Neuronal stem cell (in vitro differentiated cells): ENCODE data around the gene PDCD11.

Experiments
- DNase-seq: peaks from one replicate; pipeline ENCODE4 v3.0.0-alpha.2; 2013; ENCODE audit warnings: low spot score
- H2AFZ ChIP-seq: one replicate; pipeline ENCODE4 v1.6.1; 2013; ENCODE audit warnings: mild to moderate bottlenecking, low read length, inconsistent platforms
- H2AK5ac ChIP-seq: 2 replicates; pipeline ENCODE4 v1.6.1; 2013; ENCODE audit warnings: low read depth, mild to moderate bottlenecking, inconsistent platforms, low read length, moderate library complexity, mixed read lengths
- H2BK120ac ChIP-seq: 2 replicates; pipeline ENCODE4 v1.6.1; 2013; ENCODE audit warnings: low read depth, mild to moderate bottlenecking, inconsistent platforms, low read length, moderate library complexity, mixed read lengths
- H2BK12ac ChIP-seq: one replicate; pipeline ENCODE4 v1.6.1; 2013; ENCODE audit warnings: low read length, inconsistent platforms
- H2BK15ac ChIP-seq: 2 replicates; pipeline ENCODE4 v1.6.1; 2013; ENCODE audit warnings: mild to moderate bottlenecking, low read length, inconsistent platforms, mixed read lengths
- H2BK5ac ChIP-seq: one replicate; pipeline ENCODE4 v1.6.1; 2013; ENCODE audit warnings: inconsistent platforms, mild to moderate bottlenecking, low read length, moderate library complexity
- H3K14ac ChIP-seq: one replicate; pipeline ENCODE4 v1.6.1; 2013; ENCODE audit warnings: low read length, inconsistent platforms
- H3K18ac ChIP-seq: 2 replicates; pipeline ENCODE4 v1.6.1; 2013; ENCODE audit warnings: low read length, inconsistent platforms
- H3K23ac ChIP-seq: 2 replicates; pipeline ENCODE4 v1.6.1; 2013; ENCODE audit warnings: low read depth, mild to moderate bottlenecking, mixed read lengths, low read length, inconsistent platforms; ENCODE audit not compliant: poor library complexity
- H3K27ac ChIP-seq: replicated peaks from 3 replicates; pipeline ENCODE4 v1.5.1; 2013; ENCODE audit warnings: low read length, inconsistent platforms
- H3K27me3 ChIP-seq, 3 experiments: 2 replicates each; pipeline ENCODE4 v1.6.1; 2013; ENCODE audit warnings: low read length in 3 of 3, mild to moderate bottlenecking in 2 of 3, inconsistent platforms in 1 of 3, low read depth in 1 of 3, mixed read lengths in 1 of 3, moderate library complexity in 1 of 3; ENCODE audit not compliant: control insufficient read depth in 3 of 3, insufficient read depth in 3 of 3
- H3K36me3 ChIP-seq, 2 donors: replicated peaks in 1 of 2; 2 replicates each; pipeline ENCODE4 v1.6.1; 2013; ENCODE audit warnings: low read length in 2 of 2; ENCODE audit not compliant: control insufficient read depth in 2 of 2, insufficient read depth in 2 of 2
- H3K4ac ChIP-seq: 2 replicates; pipeline ENCODE4 v1.6.1; 2013; ENCODE audit warnings: inconsistent platforms, mild to moderate bottlenecking, low read length, moderate library complexity
- H3K4me1 ChIP-seq, 2 donors: 1 replicate in 1 of 2; 2 replicates in 1 of 2; pipeline ENCODE4 v1.6.1; 2013; ENCODE audit warnings: low read length in 2 of 2, low read depth in 1 of 2; ENCODE audit not compliant: control insufficient read depth in 2 of 2, insufficient read depth in 1 of 2
- H3K4me2 ChIP-seq: one replicate; pipeline ENCODE4 v1.6.1; 2013; ENCODE audit warnings: mild to moderate bottlenecking, low read length, inconsistent platforms; ENCODE audit not compliant: insufficient read depth, poor library complexity, severe bottlenecking
- H3K4me3 ChIP-seq, 2 donors: 2 replicates each; pipeline ENCODE4 v1.5.1; 2013; ENCODE audit warnings: low read length in 2 of 2, mild to moderate bottlenecking in 2 of 2, inconsistent platforms in 1 of 2, moderate library complexity in 1 of 2
- H3K79me1 ChIP-seq: one replicate; pipeline ENCODE4 v1.6.1; 2013; ENCODE audit warnings: low read depth, mild to moderate bottlenecking, inconsistent platforms, low read length, moderate library complexity
- H3K9ac ChIP-seq: one replicate; pipeline ENCODE4 v1.6.1; 2013; ENCODE audit warnings: mild to moderate bottlenecking, low read depth, low read length, inconsistent platforms; ENCODE audit not compliant: poor library complexity
- H3K9me3 ChIP-seq, 2 donors: replicated peaks in 1 of 2; 2 replicates each; pipeline versions ENCODE3 to v1.6.1; 2013; ENCODE audit warnings: low read length in 2 of 2, mild to moderate bottlenecking in 2 of 2, inconsistent platforms in 1 of 2, low read depth in 1 of 2, mixed read lengths in 1 of 2, moderate library complexity in 1 of 2; ENCODE audit not compliant: control insufficient read depth in 2 of 2, insufficient read depth in 1 of 2
- H4K8ac ChIP-seq: one replicate; pipeline ENCODE4 v1.6.1; 2013; ENCODE audit warnings: low read depth, mild to moderate bottlenecking, inconsistent platforms, low read length, moderate library complexity
- H4K91ac ChIP-seq: one replicate; pipeline ENCODE4 v1.6.1; 2013; ENCODE audit warnings: low read length, low read depth, mild to moderate bottlenecking, inconsistent platforms; ENCODE audit not compliant: poor library complexity
- WGBS, 2 donors: extraction: QIAGEN DNeasy Blood & Tissue Kit; methylation state at CpG; one replicate each; pipeline ENCODE4 v1.1.7; 2013; ENCODE audit warnings: missing lambda C conversion rate in 2 of 2, mixed read lengths in 1 of 2; ENCODE audit not compliant: insufficient read length in 2 of 2, insufficient replicate concordance in 1 of 2; ENCODE audit errors: extremely low coverage in 2 of 2; 5-methylcytosine and 5-hydroxymethylcytosine counted together

Gene PDCD11

GRCh38 chr10:103444478-103444877 is 48.1 kb downstream of the PDCD11 start:
- H3K27ac ChIP-seq = no peak overlapping the region
- H3K36me3 ChIP-seq = peaks cover 58 to 93% of the 10 kb centered on the region in 2 donors
- H3K4me2 ChIP-seq = no peak overlapping the region

DNA sequence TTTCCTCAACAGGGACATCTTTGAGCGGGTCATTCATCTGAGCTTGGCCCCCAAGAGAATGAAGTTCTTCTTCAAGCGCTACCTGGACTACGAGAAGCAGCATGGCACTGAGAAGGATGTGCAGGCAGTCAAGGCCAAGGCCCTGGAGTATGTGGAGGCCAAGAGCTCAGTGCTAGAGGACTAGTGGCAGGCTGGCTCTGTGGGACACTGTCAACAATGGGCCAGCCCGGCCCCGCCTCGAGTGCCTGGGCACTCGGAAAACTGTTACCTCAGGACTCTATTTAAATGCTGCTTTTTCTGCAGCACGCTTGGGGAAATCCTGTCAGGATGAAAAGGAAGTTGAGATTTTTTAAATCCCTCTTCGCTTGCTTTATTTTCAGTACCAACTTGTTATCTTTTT is 48.9 kb downstream of the PDCD11 start:
- H3K9ac ChIP-seq = no peak overlapping the region
- H2BK5ac ChIP-seq = no peak overlapping the region
- no peak overlapping the region for H3K4me3 ChIP-seq
- no peak overlapping the region for H3K18ac ChIP-seq
- H3K23ac ChIP-seq = no peak overlapping the region
- no peaks in the 10 kb centered on the region for H3K79me1 ChIP-seq
- no peak overlapping the region for H2BK120ac ChIP-seq
- DNase-seq = no peak
- H3K36me3 ChIP-seq = peaks cover 61 to 93% of the 10 kb centered on the region in 2 donors
- no peak overlapping the region for H4K8ac ChIP-seq
- no peaks in the 10 kb centered on the region for H3K27me3 ChIP-seq
- H3K27ac ChIP-seq = no peak overlapping the region
- H2BK15ac ChIP-seq = no peak overlapping the region
- no peak overlapping the region for H2AFZ ChIP-seq
- H3K9me3 ChIP-seq = no peaks in the 10 kb centered on the region
- H3K4me1 ChIP-seq = no peaks in the 10 kb centered on the region
- no peak overlapping the region for H2BK12ac ChIP-seq
- H3K4ac ChIP-seq = no peak overlapping the region
- no peak overlapping the region for H4K91ac ChIP-seq
- H2AK5ac ChIP-seq = no peak overlapping the region
- no peak overlapping the region for H3K4me2 ChIP-seq
- WGBS, 2 donors = no CpG with 5 or more reads among the region's 9 CpGs
- no peak overlapping the region for H3K14ac ChIP-seq

More at GRCh38 chr10:103444478-103444877, 48.1 kb downstream of the PDCD11 start:
- Histone ChIP-seq H2BK5ac (no peak overlapping the region), H3K27me3 (no peaks in the 10 kb centered on the region), H2BK120ac (no peak overlapping the region), H3K14ac (no peak overlapping the region), H2AFZ (no peak overlapping the region), H2BK12ac (no peak overlapping the region), H3K4me1 (no peaks in the 10 kb centered on the region), H3K23ac (no peak overlapping the region), H2AK5ac (no peak overlapping the region), H4K8ac (no peak overlapping the region), H3K4ac (no peak overlapping the region), H3K9me3 (no peaks in the 10 kb centered on the region), H2BK15ac (no peak overlapping the region), H4K91ac (no peak overlapping the region), H3K9ac (no peak overlapping the region), H3K79me1 (no peaks in the 10 kb centered on the region), H3K4me3 (no peak overlapping the region), H3K18ac (no peak overlapping the region)
- WGBS, 2 donors = no CpG with 5 or more reads among the region's 10 CpGs
- no peak for DNase-seq

- Histone ChIP-seq H3K4me1 (no peaks in the 10 kb centered on the region), H3K27me3 (no peaks in the 10 kb centered on the region), H3K14ac (no peak overlapping the region), H2BK120ac (no peak overlapping the region), H4K91ac (no peak overlapping the region), H3K27ac (no peak overlapping the region), H2AK5ac (no peak overlapping the region), H2BK12ac (no peak overlapping the region), H2BK15ac (no peak overlapping the region), H4K8ac (no peak overlapping the region), H2BK5ac (peak overlapping the region; percentile 59), H3K9me3 (no peaks in the 10 kb centered on the region), H3K79me1 (no peaks in the 10 kb centered on the region), H3K36me3 (peaks cover 58 to 87% of the 10 kb centered on the region in 2 donors), H3K18ac (no peak overlapping the region), H3K4ac (no peak overlapping the region), H3K4me2 (no peak overlapping the region), H2AFZ (no peak overlapping the region), H3K4me3 (no peak overlapping the region), H3K23ac (no peak overlapping the region), H3K9ac (no peak overlapping the region)
- WGBS, 2 donors = no CpG with 5 or more reads among the region's 12 CpGs
- DNase-seq = no peak
Observed at GRCh38 chr10:103445767-103446567, 49.5 kb downstream of the PDCD11 start.

GRCh38 chr10:103447187-103447586 is 50.8 kb downstream of the PDCD11 start:
- no peak overlapping the region for H4K91ac ChIP-seq
- no CpG with 5 or more reads among the region's 23 CpGs for WGBS, 2 donors
- H3K27me3 ChIP-seq = no peaks in the 10 kb centered on the region
- H3K79me1 ChIP-seq = no peaks in the 10 kb centered on the region
- H3K4me2 ChIP-seq = no peak overlapping the region
- H2BK120ac ChIP-seq = no peak overlapping the region
- H2AFZ ChIP-seq = no peak overlapping the region
- no peaks in the 10 kb centered on the region for H3K9me3 ChIP-seq
- no peak overlapping the region for H2BK12ac ChIP-seq
- no peak overlapping the region for H3K23ac ChIP-seq
- H3K18ac ChIP-seq = no peak overlapping the region
- no peak overlapping the region for H3K4ac ChIP-seq
- peaks cover 0 to 9% of the 10 kb centered on the region in 2 donors for H3K4me1 ChIP-seq
- H3K36me3 ChIP-seq = peaks cover 53 to 75% of the 10 kb centered on the region in 2 donors
- H4K8ac ChIP-seq = no peak overlapping the region
- DNase-seq = no peak
- H2AK5ac ChIP-seq = no peak overlapping the region
- H3K27ac ChIP-seq = no peak overlapping the region
- peak overlapping the region; percentile 2 for H3K9ac ChIP-seq
- no peak overlapping the region for H3K4me3 ChIP-seq
- no peak overlapping the region for H2BK15ac ChIP-seq
- no peak overlapping the region for H3K14ac ChIP-seq
- peak overlapping the region; percentile 59 for H2BK5ac ChIP-seq
